Endothelial cell of umbilical vein (primary cell): Measurements from ENCODE around the gene ZNF365.

Experiments
- EZH2 ChIP-seq: IDR thresholded peaks from 2 replicates; pipeline ENCODE4 v1.6.1; 2012; ENCODE audit warnings: borderline replicate concordance, low read depth, mild to moderate bottlenecking, moderate library complexity, low read length, inconsistent platforms; ENCODE audit not compliant: severe bottlenecking
- FOS ChIP-seq: IDR thresholded peaks from 2 replicates; pipeline ENCODE4 v1.6.1; 2011; ENCODE audit warnings: mild to moderate bottlenecking, low read length, moderate library complexity, borderline replicate concordance; ENCODE audit not compliant: insufficient read depth
- MYC ChIP-seq: IDR thresholded peaks from one replicate; pipeline ENCODE4 v1.6.1; 2011; ENCODE audit warnings: mild to moderate bottlenecking, low read depth, low read length
- POLR2A ChIP-seq: IDR thresholded peaks from 2 replicates; pipeline ENCODE4 v1.6.1; 2012; ENCODE audit warnings: low read depth, mild to moderate bottlenecking, control low read depth, low read length
- POLR2AphosphoS5 ChIP-seq: IDR thresholded peaks from 2 replicates; pipeline ENCODE4 v1.6.1; 2012; ENCODE audit warnings: low read depth, mild to moderate bottlenecking, control low read depth, low read length, moderate library complexity; ENCODE audit not compliant: insufficient read depth
- TF ChIP-seq, protein P1 (sequence below), 2 donors: IDR thresholded peaks; 1 replicate in 1 of 2; 2 replicates in 1 of 2; pipeline ENCODE4 v1.5.1; 2011; ENCODE audit warnings: low read length in 2 of 2, mild to moderate bottlenecking in 2 of 2, moderate library complexity in 2 of 2, control low read depth in 1 of 2, inconsistent platforms in 1 of 2, low read depth in 1 of 2; ENCODE audit not compliant: insufficient read depth in 1 of 2; ENCODE audit errors: extremely low read depth in 1 of 2
- TF ChIP-seq, protein P2 (sequence below): IDR thresholded peaks from 2 replicates; pipeline ENCODE4 v1.6.1; 2011; ENCODE audit not compliant: insufficient read depth, insufficient read length

DNA sequence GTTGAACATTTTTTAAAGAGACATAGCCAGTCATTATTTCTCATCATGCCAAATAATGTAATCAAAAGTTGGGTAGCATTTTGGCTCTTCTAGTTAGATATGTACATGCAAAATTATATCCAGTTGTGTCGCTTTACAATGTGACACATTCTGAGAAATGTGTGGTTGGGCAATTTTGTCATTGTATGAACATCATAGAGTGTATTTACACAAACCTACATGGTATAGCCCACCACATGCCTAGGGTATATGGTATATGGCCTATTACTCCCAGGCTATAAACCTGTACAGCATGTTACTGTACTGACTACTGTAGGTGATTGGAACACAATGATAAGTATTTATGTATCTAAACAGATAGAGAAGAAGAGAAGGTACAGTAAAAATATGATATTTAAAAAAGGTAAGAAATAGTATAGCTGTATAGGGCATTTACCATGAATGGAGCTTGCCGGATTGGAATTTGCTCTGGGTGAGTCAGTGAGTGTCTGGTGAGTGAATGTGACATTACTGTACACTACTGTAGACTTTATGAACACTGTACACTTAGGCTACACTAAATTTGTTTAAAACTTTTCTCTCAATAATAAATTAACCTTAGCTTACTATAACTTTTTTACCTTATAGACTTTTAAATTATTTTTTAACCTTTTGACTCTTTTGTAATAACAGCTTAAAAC, 16.5 kb downstream of the ZNF365 start:
- TF ChIP-seq, protein P1, sequence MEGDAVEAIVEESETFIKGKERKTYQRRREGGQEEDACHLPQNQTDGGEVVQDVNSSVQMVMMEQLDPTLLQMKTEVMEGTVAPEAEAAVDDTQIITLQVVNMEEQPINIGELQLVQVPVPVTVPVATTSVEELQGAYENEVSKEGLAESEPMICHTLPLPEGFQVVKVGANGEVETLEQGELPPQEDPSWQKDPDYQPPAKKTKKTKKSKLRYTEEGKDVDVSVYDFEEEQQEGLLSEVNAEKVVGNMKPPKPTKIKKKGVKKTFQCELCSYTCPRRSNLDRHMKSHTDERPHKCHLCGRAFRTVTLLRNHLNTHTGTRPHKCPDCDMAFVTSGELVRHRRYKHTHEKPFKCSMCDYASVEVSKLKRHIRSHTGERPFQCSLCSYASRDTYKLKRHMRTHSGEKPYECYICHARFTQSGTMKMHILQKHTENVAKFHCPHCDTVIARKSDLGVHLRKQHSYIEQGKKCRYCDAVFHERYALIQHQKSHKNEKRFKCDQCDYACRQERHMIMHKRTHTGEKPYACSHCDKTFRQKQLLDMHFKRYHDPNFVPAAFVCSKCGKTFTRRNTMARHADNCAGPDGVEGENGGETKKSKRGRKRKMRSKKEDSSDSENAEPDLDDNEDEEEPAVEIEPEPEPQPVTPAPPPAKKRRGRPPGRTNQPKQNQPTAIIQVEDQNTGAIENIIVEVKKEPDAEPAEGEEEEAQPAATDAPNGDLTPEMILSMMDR (IDR thresholded peaks at IDR 0.05; ENCODE audit: extremely low read depth in 1 of 2, insufficient read depth in 1 of 2, low read depth in 1 of 2, low read length in 2 of 2) = no peak
- TF ChIP-seq EZH2 = no peak
- no peak for TF ChIP-seq POLR2A
- no peak for TF ChIP-seq POLR2AphosphoS5
- TF ChIP-seq MYC = no peak
- TF ChIP-seq, protein P2, sequence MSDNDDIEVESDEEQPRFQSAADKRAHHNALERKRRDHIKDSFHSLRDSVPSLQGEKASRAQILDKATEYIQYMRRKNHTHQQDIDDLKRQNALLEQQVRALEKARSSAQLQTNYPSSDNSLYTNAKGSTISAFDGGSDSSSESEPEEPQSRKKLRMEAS = no peak
- TF ChIP-seq FOS = no peak
